Measurements from ENCODE around the gene ZNF345.

ZNF345 gene

DNA sequence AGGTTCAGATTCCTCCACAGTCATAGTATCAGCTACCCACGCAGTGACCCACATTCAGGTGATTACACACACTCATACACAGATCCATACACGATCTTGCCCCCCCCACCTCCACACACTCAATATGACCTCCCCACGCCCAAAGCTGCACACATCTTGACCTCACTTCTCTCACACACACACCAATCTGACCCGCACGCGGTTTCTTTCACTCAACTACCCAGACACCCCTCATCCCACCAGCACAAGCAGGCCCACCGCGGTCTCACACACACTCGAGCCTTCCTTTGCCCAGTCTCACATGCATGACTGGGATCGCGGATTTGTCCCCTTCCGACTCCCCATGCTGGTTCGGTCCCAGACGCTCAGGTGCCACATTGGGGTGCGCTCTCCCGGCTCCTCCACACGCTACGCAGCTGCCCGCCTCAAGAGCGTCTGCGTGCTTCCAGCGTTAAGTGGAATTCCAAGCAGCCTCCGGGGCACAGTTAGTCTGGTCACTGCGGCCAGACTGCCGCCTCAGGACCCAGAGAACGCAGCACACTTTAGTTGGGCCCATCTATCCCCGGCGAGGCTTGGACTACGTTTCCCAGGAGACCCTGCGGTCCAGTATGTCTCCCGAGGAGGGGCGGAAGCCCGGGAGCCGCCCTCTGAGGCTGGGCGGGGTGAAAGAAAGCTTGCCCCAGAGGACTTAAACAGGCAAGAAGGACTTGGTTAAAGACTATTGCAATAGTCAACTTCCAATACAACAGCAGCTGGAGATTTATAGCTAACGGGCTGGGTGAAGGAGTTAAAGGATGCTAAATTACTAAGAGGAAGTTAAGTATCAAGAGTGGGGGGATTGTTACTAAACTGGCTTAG is 746 bp upstream of the ZNF345 start:
- TF ChIP-seq, protein P1, sequence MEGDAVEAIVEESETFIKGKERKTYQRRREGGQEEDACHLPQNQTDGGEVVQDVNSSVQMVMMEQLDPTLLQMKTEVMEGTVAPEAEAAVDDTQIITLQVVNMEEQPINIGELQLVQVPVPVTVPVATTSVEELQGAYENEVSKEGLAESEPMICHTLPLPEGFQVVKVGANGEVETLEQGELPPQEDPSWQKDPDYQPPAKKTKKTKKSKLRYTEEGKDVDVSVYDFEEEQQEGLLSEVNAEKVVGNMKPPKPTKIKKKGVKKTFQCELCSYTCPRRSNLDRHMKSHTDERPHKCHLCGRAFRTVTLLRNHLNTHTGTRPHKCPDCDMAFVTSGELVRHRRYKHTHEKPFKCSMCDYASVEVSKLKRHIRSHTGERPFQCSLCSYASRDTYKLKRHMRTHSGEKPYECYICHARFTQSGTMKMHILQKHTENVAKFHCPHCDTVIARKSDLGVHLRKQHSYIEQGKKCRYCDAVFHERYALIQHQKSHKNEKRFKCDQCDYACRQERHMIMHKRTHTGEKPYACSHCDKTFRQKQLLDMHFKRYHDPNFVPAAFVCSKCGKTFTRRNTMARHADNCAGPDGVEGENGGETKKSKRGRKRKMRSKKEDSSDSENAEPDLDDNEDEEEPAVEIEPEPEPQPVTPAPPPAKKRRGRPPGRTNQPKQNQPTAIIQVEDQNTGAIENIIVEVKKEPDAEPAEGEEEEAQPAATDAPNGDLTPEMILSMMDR (IDR thresholded peaks at IDR 0.05; ENCODE audit: unreplicated experiment in 3 of 3), result no peak
- no peak overlapping the region for H3K27ac Mint-ChIP-seq
- peaks cover 31% of the 10 kb centered on the region for H3K36me3 Mint-ChIP-seq (ENCODE audit: low read depth)
- H3K4me3 Mint-ChIP-seq, result no peak overlapping the region
- H3K9me3 Mint-ChIP-seq, result peaks cover 29% of the 10 kb centered on the region
- peaks cover 5% of the 10 kb centered on the region for H3K4me1 Mint-ChIP-seq
- no peaks in the 10 kb centered on the region for H3K27me3 Mint-ChIP-seq (ENCODE audit: low read depth)

DNA sequence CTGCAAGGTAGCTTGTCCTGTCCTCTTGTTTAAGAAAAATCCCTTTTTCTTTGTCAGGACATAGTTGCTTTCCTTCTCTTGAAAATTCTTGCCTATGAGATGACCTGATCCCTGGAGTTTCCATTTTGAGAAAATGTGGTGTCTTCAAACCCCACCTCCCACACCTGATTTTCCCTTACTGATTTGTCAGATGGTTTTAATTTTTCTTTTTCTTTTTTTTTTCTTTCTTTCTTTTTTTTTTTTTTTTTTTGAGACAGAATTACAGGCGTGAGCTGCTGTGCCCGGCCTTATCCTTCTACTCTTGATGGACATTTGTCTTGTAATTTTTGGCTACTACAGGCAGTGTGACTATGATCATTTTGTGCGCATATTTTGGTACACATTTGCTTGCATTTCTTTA is 1.2 kb downstream of the ZNF345 start:
- H3K27ac Mint-ChIP-seq, result no peak overlapping the region
- TF ChIP-seq, protein P1 (IDR thresholded peaks at IDR 0.05; ENCODE audit: unreplicated experiment in 3 of 3), result no peak
- H3K27me3 Mint-ChIP-seq (ENCODE audit: low read depth), result no peaks in the 10 kb centered on the region
- H3K36me3 Mint-ChIP-seq (ENCODE audit: low read depth), result peaks cover 11% of the 10 kb centered on the region
- H3K4me3 Mint-ChIP-seq, result no peak overlapping the region
- peaks cover 5% of the 10 kb centered on the region for H3K4me1 Mint-ChIP-seq
- peaks cover 34% of the 10 kb centered on the region for H3K9me3 Mint-ChIP-seq

DNA sequence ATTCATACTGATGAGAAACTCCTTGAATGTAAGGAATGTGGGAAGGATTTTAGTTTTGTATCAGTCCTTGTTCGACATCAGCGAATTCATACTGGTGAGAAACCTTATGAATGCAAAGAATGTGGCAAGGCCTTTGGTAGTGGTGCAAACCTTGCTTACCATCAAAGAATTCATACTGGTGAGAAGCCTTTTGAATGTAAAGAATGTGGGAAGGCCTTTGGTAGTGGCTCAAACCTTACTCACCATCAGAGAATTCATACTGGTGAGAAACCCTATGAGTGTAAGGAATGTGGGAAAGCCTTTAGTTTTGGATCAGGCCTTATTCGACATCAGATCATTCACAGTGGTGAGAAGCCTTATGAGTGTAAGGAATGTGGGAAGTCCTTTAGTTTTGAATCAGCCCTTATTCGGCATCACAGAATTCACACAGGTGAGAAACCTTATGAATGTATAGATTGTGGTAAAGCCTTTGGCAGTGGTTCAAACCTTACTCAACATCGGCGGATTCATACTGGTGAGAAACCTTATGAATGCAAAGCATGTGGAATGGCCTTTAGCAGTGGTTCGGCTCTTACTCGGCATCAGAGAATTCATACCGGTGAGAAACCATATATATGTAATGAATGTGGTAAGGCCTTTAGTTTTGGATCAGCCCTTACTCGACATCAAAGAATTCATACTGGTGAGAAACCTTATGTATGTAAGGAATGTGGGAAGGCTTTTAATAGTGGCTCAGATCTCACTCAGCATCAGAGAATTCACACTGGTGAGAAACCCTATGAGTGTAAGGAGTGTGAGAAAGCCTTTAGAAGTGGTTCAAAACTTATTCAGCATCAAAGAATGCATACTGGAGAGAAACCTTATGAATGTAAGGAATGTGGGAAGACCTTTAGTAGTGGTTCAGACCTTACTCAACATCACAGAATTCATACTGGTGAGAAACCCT is 26.6 kb downstream of the ZNF345 start:
- H3K4me1 Mint-ChIP-seq, result no peaks in the 10 kb centered on the region
- H3K9me3 Mint-ChIP-seq, result peaks cover 71% of the 10 kb centered on the region
- TF ChIP-seq, protein P1 (IDR thresholded peaks at IDR 0.05; ENCODE audit: unreplicated experiment in 3 of 3), result no peak
- peaks cover 84% of the 10 kb centered on the region for H3K36me3 Mint-ChIP-seq (ENCODE audit: low read depth)
- no peaks in the 10 kb centered on the region for H3K27me3 Mint-ChIP-seq (ENCODE audit: low read depth)
- H3K27ac Mint-ChIP-seq, result no peak overlapping the region
- H3K4me3 Mint-ChIP-seq, result no peak overlapping the region

DNA sequence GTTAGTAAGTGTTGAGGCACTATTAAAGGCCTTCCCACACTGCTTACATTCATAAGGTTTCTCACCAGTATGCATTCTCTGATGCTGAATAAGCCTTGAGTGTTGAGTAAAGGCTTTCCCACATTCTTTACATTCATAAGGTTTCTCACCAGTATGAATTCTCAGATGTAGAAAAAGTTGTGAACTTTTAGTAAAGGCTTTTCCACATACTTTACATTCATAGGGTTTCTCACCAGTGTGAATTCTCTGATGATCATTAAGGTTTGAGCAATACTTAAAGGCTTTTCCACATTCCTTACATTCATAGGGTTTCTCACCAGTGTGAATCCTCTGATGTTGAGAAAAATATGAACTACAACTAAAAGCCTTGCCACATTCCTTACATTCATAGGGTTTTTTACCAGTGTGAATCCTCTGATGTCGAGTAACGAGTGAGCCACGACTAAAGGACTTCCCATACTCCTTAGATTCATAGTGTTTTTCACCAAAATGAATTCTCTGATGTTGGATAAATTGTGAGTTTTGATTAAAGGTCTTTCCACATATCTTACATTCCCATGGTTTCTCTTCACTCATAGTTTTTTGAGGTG is 41.2 kb downstream of the ZNF345 start:
- Mint-ChIP-seq H3K9me3 (peaks cover 86% of the 10 kb centered on the region), H3K4me3 (no peak overlapping the region), H3K4me1 (no peaks in the 10 kb centered on the region), H3K27ac (no peak overlapping the region), H3K36me3 (ENCODE audit: low read depth) (peaks cover 98% of the 10 kb centered on the region), H3K27me3 (ENCODE audit: low read depth) (no peaks in the 10 kb centered on the region)
- TF ChIP-seq, protein P1 (IDR thresholded peaks at IDR 0.05; ENCODE audit: unreplicated experiment in 3 of 3), result no peak

DNA sequence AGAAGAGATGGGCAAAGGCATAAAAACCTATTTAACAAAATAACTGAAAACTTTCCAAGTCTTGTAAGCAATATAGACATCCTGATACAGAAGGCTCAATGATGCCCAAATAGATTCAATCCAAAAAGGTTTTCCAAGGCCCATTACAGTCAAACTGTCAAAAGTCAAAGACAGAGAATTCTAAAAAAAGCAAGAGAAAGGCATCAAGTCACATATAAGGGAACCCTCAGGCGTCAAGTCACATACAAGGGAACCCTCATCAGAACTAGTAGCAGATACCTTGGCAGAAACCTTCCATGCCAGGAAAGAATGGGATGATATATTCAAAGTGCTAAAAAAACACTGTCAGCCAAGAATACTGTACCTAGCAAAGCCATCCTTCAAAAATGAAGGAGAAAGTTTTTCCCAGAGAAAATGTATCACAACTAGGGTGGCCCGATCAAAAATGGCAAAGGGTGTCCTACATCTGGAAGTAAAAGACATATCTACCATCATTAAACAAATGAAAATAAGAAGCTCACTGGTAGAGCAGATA is 44.2 kb downstream of the ZNF345 start:
- Mint-ChIP-seq H3K27ac (no peak overlapping the region), H3K4me1 (no peaks in the 10 kb centered on the region), H3K36me3 (ENCODE audit: low read depth) (peaks cover 97% of the 10 kb centered on the region), H3K27me3 (ENCODE audit: low read depth) (no peaks in the 10 kb centered on the region), H3K9me3 (peaks cover 86% of the 10 kb centered on the region), H3K4me3 (no peak overlapping the region)
- TF ChIP-seq, protein P1 (IDR thresholded peaks at IDR 0.05; ENCODE audit: unreplicated experiment in 3 of 3), result no peak

Data from nephron (organoid).